ENCODE measurements around the gene USP31.

Gene USP31

DNA sequence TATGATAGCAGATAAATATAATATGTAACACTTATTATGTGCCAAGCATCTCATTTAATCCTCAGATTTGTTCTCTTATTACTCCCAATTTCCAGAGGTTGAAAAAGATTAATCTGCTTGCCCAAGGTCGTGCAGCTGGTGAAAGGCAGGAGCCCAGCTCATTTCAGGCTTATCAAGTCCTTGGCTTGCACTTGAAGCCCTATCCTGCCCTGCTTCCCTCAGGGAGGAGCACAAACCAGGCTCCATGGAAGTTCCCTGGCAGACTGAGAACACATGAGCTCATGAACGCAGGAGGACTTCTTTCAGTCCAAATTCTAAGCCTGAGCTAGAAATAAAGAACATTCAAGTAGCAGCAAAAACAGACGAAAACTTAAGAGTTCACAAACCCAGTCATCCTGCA, 74.8 kb downstream of the USP31 start:
- TF ChIP-seq GATA3 (IDR thresholded peaks at IDR 0.05; ENCODE audit: low read depth, low read length) = no peak
- TF ChIP-seq GATA2 (IDR thresholded peaks at IDR 0.05; ENCODE audit: low read depth, low read length) = no peak

DNA sequence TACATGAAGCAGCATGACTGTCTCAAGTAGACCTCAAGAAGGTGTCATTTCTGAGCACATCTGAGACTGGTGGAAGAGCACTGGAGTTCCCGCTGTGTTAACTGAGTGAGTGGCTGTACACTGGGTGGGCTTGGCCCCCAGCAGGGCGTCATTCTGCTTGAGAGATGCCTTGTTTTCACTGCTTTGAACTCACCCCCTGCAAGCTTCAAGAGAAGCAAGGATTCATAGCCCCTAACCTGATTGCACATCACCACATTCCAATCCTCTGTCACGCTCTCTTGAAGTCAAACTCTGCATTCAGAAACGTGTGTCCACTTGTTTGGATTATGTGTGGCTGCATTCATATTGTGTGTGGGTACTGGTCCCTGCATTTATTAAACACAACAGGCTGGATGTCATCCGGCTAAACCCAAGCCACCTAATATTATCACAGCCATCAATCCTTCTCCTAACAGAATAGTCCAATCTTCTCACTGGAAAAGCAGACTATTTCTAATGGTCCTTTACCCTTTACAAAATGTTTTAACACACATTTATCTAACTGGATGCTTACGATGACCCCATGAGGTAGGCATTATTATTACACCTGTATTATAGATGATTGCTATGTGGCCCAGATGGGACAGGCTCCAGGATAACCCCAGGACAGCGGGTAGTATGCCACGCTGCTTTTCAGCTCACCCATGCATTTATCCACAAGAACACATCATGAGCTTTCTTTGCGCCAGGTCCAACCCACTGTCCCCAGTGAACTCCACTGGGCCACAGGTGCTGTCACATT, 76.3 kb downstream of the USP31 start:
- TF ChIP-seq GATA3 (IDR thresholded peaks at IDR 0.05; ENCODE audit: low read depth, low read length) (no peak), GATA2 (IDR thresholded peaks at IDR 0.05; ENCODE audit: low read depth, low read length) (no peak)

DNA sequence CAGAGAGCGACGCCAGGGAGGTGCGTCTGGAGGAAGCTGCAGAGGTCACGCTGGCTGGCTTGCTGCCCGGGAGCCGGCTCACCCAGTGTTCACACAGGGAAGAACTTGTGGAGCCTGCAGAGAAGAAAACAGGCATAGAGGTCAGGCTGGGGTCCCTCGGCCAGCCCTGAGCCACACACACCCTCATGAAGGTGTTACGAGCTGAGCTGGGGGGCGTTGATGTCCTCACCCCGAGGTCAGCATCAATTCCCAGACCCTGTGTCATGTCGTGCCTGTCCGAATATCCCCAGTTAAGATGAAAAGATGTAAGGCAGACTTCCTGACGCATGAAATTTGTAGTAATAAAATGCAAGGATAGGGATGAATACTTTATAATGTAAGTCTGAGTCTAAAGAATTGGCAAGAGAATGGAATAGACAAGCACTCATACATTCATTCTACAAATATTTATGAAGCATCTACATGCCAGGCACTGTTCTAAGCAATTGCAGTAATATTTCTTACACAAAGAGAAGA, 77.1 kb downstream of the USP31 start:
- TF ChIP-seq GATA3 (IDR thresholded peaks at IDR 0.05; ENCODE audit: low read depth, low read length) (no peak), GATA2 (IDR thresholded peaks at IDR 0.05; ENCODE audit: low read depth, low read length) (no peak)

DNA sequence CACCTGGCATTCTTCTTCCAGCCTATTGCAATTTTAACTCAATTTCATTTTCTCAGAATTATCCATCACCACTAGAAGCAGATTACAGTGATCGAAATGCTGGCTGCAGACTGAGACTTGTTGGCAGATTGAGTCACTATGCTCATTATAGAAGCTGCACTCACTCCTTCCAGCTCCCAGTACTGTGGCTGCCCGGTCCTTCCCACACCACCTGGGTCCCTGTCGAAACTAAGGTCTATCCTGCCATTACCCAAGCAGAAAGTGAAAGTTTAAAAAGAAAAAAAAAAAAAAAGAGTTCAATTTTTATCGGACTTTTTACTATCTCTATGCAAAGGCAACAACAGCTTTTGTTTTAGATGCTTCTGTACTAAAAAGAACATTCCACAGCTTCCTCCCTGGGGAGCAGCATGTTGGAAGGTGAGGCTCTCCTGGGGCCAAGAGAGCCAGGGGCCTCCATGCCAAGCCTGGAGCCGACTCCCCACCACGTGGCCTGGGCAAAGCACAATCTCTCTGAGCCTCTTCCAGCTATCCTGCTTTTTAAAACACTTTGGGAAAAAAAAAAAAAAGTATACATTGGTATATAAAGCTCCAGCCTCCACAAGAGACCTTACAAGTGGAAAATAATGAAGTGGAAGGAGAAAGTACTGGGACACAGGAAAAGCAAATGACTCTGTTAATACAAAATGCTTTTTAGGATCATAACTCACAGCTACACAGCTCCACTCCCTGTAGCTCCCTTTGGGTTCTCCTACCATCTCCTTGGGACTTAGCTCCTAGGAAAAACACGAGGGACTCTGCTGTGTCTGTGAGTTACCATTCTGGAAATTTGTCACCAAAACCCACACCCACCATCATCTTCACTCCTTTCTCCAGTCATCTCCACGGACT, 77.8 kb downstream of the USP31 start:
- TF ChIP-seq GATA3 (IDR thresholded peaks at IDR 0.05; ENCODE audit: low read depth, low read length) (no peak), GATA2 (IDR thresholded peaks at IDR 0.05; ENCODE audit: low read depth, low read length) (no peak)

DNA sequence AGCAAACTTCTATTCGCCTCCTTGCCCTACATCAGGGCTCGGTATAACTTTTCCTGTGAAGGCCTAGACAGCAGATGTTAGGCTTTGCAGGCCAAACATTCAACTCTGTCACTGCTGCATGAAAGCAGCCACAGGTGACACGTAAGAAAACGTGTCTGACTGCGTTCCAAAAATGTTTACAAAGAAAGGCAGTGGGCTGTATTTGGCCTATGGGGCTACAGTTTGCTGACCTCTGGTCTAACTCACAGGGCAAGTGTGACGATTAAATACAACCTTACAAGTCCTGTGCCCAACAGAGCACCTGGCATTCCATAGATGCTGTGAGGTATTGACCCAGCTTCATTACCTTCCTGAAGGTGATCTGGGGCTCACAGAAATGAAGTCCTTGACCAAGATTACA, 79.4 kb downstream of the USP31 start:
- TF ChIP-seq GATA3 (IDR thresholded peaks at IDR 0.05; ENCODE audit: low read depth, low read length) = no peak
- no peak for TF ChIP-seq GATA2 (IDR thresholded peaks at IDR 0.05; ENCODE audit: low read depth, low read length)

DNA sequence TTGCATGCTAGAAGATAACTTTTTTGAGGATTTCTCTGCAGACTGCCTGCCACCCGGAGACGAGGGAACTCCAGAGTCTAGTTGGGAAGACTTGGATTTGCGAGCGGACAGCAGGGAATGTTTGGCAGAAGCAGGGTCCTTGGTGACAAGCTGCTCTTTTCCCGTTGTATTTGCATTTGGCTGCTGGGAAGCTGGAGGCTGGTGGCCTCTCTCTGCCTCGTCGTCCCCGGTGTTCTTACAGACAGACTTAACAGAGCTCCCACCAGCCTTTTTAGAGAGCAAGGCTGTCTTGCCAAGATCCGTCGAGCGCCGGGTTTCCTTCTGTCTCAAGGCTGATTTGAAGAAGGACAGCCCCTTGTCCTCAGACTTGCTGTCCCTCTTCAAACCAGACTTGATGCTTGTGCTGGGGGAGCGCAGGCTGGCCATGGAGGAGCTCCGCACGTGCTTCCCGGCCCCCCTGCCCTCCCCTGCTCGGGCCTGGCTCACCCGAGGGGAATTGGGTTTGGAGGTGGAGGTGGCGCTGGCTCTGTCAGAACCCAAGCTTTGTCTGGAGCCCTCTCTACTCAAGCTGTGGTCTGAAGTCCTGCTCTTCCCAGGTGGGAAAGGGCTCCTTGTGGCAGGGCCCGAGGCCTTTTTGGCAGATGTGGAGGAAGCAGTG, 81.0 kb downstream of the USP31 start:
- TF ChIP-seq GATA2 (IDR thresholded peaks at IDR 0.05; ENCODE audit: low read depth, low read length) = no peak
- no peak for TF ChIP-seq GATA3 (IDR thresholded peaks at IDR 0.05; ENCODE audit: low read depth, low read length)

DNA sequence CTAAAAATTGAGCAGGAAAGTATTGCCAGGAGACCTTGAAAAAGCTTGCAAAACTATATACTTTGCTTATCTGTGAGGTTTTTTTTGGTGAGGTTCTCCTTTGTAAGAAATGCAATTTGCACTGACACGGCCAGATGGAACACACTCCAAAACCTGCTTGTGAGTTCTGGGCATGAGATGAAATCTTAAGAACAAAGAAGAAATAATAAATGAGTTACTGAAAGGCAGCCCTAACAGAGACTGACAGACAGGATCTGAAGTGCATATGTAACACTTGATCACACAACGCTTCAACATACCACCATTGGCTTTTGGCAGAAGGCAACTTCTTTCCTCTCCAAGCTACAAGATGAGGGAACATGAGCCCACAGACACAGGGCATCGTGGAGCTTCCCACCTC, 82.6 kb downstream of the USP31 start:
- TF ChIP-seq GATA3 (IDR thresholded peaks at IDR 0.05; ENCODE audit: low read depth, low read length) = no peak
- TF ChIP-seq GATA2 (IDR thresholded peaks at IDR 0.05; ENCODE audit: low read depth, low read length) = no peak

DNA sequence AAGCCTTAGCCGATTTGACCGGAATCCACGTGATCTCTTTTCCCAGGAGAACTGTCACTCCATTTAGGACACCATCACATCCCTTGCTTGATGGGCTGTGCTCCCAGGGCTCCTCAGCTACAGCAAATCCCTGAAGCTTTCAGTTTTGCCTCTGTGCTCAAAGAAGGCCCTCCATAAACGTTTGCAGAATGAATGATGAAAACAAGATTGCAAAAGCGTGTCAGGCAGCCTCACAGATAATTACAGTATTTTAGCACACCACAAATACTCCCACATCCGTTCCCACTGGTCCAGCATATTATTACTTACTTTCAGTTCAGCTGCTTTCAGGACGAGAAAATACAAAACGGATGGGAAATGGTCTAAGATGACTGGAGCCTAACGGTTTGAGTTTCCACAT, 84.6 kb downstream of the USP31 start:
- TF ChIP-seq GATA3 (IDR thresholded peaks at IDR 0.05; ENCODE audit: low read depth, low read length) = no peak
- TF ChIP-seq GATA2 (IDR thresholded peaks at IDR 0.05; ENCODE audit: low read depth, low read length) = no peak

DNA sequence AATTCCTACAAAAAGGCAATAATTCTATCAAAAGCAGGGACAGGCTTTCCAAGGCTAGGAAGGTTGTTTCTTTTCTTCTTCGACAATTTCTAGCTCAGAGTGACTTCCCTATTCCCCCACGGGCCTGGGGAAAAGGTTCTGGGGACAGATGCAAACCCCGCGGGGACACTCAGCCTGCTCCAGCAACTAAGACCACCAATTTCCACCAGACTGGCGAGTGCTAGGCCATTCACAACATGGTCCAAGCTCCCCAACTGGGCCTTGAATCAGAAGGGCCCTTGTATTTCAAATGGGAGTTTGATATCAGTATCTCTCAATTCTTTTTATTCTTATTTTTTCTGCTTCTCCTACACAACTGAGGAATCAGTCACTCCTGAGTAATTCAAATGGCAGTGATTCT, 86.7 kb downstream of the USP31 start:
- TF ChIP-seq GATA2 (IDR thresholded peaks at IDR 0.05; ENCODE audit: low read depth, low read length) = no peak
- TF ChIP-seq GATA3 (IDR thresholded peaks at IDR 0.05; ENCODE audit: low read depth, low read length) = no peak

DNA sequence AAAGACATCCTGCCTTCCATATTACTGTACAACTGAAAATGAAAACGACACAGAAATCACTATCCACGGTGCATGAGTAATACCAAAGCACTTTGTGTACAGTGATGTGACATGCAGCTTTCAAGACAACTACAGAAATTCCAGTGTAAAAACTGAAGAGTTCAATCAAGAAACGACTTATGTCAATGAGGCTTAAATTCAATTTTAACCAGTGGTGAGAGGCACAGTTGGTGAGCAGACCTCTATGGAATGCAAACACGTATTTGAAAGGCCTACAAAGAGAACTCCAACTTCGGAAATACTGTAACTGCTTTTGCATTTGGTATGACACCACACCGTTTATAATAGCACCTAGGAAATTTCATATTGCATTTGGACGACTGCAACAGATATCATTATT, 87.6 kb downstream of the USP31 start:
- TF ChIP-seq GATA2 (IDR thresholded peaks at IDR 0.05; ENCODE audit: low read depth, low read length) = no peak

DNA sequence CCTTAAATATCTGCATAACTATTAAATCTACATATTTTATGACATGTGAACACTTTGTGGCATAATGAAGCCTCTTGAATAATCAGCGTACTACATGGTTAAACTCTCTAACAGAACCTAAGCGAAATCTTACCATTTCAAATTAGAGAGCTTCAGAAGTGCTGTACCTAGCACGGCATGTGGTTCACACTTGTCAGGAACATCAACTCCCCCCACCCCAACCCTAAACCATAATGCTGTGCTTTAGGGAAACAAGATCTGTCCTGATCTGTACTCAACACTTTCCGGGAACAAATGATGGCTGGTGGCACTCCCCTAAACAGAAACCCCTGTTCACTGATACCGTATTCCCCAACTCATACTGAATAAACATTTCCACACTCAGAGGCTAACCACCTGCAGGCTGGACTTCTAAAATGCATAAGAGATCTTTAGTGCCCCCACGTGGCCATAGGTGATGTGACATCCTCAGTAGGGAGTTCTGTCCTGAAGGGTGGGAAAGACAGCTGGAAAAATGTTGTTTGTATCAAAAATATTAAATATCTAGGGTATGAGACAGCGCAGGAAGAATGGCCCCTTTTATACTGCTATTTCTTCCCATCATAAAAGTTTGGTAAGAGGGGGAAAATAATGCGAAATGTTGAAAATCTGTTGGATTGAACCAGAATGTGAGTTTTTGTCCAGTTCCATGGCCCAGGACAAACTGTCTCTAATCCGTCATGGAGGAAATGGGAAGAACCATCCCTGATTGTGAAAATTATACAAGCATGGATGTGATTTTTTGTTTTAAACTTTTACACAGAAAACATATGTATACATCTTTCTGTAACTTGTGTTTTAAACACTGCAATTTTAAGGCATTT, 88.6 kb downstream of the USP31 start:
- TF ChIP-seq GATA3 (IDR thresholded peaks at IDR 0.05; ENCODE audit: low read depth, low read length) (no peak), GATA2 (IDR thresholded peaks at IDR 0.05; ENCODE audit: low read depth, low read length) (no peak)

DNA sequence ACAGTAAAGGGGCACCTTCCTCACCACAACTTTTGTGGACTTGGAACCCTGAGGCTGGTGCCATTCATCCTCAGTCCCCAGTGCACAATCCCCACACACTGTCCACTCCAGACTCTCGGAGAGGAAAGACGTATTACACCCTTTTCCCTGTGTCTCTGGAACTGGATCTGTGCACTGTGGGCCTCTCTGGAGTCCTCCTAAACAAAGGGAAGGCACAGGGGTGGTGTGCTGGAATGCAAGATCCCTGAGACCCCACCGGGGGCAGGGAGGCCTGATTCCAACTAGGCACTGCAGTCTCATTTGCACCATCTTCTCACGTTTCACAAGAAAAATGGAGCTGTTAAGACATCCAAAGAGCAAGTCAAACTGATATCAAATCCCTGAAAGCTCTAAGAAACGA, 89.8 kb downstream of the USP31 start:
- TF ChIP-seq GATA2 (IDR thresholded peaks at IDR 0.05; ENCODE audit: low read depth, low read length) (no peak), GATA3 (IDR thresholded peaks at IDR 0.05; ENCODE audit: low read depth, low read length) (no peak)

DNA sequence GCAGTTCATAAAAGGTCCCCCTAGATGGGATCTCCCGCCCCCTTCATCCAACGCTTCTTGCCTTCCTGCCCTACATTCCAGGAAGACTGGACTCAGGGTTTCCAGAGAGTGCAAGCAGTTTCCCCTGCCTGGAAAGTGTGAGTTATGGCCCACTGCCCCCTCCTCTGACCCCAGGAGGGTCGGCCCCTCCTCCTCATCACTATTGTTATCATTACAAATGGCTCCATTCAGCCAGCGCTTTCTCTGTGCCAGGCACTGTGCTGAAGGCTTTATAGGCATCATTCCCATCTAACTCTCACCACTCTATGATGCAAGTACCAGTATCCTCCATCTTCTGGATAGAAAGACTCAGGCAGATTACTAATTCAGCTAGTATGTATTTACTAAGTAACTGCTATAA, 90.7 kb downstream of the USP31 start:
- TF ChIP-seq GATA3 (IDR thresholded peaks at IDR 0.05; ENCODE audit: low read depth, low read length) (no peak), GATA2 (IDR thresholded peaks at IDR 0.05; ENCODE audit: low read depth, low read length) (no peak)

All from SH-SY5Y (cell line).